HG03095 (cell line): ENCODE data around the gene BCAR3.

Experiments
- ATAC-seq: cut with Tn5 transposase; IDR thresholded peaks from one replicate; pipeline ENCODE4 v1.9.1; 2021; ENCODE audit warnings: moderate library complexity; ENCODE audit not compliant: unreplicated experiment

The BCAR3 gene

DNA sequence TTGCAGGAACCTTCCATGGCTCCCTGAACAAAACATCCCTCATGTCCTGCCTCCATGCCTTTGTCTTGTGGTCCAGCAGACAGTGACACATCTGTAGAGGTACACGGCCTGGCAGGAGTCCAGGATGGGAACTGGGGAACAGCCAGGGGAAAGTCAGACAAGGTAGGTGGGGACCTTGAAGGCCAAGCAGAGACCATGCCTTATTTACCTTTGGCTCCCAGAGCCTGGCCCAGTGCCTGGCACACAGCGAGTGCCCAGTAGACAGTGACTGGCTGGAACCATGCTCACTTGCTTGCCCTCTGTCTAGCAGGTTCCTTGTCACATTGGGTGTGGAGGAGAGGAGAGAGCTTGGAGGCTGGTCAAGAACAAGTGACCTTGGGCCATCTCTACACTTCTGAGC is 81.0 kb downstream of the BCAR3 start:
- ATAC-seq: no peak

DNA sequence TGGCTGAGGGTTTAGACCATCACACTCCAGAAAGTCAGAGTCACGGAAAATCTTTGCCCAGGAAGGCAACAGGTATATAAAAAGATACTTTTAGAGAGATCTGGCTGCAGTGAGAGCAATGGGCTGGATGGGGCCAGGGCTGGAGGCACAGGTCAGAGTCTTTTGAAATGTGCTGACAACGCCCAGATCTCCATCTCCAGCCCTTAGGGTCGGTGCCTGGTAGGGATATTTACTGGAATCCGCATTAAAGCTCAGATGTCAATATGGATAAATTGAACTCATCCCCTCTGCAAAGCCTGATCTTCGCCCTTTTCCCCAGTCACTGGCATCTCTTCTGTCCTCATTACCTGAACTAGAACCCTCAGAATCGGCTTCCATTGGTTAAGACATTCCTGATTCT is 82.2 kb downstream of the BCAR3 start:
- no peak for ATAC-seq

DNA sequence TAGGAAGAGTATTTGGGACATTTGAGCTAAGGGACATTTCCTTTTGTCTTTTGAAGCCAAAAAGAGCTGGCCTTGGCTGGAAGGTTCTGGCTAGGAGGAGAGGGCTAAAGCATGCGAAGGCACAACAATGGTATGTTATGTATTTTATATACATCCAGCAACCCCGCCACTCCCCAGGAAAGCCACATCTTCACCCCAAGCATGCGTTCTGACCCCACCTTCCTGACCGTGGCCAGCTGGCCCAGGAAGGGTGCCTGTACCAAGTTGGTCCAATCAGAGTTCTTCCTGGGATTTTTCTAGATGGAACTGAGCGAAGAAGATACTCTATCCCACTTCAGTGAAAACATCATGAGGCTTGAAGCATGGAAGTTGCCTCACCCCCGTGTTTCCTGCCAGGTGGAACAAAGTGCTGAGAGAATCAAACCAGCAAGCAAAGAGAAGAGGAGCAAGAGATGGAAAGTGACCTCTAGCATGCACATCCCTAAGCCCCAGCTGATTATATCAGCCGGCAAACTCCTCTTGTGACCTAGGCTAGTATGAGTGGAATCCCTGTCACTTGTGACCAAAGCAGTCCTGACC is 82.7 kb downstream of the BCAR3 start:
- ATAC-seq: no peak

DNA sequence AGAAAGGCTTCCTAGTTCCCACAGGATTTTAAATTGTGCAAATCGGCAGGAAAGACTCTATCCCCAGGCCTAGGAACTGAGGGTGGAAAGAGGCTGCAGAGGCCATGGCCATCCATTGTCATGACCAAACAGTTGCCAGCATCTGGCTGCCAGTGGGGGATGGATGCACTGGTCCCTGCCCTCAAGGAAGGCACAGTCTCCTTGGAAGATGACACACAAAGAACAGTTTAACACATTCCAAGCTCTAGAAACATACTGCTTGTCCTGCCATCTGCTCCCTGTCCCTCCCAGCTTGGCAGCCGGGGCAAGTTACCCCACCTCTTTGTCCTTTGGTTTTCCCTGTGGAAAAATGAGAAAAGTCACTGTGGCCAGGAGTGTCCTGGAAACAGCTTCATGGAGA is 83.2 kb downstream of the BCAR3 start:
- no peak for ATAC-seq

DNA sequence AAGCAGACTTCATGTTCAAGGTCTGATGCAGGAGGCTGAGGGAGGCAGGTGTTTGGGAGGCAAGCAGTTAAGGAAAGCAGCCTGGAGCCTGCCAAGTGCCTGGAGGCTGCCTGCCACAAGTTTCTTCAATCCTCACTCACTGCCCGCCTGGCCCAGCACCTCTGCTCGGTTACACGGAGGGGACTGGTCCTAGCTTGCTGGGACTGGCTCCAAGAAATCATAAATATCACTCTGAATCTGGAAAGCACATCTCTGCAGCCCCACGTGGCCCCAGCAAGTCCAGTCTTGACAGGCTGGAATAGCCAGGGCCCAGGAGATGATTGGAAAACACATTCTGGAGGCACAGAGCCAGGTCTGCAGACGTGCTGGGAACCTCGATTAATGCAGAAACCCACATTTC is 83.9 kb downstream of the BCAR3 start:
- ATAC-seq: no peak

DNA sequence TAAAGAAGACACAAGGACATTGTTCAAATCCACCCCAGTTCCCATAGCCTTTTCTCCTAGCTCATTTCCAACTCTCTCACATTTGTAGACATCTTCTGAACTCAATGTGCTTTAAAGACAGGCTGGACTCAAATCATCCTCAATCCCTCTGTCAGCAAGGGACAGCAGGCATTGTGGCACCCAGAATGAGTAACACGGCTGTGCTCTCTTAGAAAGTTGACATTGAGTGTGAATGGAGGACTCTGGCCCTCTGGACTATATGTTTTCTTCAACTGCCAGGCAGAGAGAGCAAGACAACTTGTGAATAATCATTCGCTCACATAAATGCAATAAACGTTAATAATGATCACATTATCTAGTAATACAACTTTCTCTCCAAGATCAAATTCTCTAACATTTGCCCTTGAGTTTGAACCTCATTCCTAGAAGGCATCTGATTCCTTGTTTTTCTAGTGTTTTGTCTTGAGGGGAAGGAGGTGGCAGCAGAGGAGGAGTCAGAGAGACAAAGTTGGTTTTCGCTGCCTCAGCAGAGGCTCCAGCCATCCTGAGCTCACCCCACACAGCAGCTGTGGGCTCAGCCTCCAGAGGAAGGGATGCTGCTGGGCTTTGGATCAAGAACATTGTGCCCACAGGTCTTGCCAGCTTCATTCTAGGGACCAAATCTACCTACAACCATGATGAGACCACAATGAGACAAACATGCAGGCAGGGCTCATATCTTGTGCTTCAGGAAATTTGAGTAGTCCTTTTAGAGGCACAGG is 85.1 kb downstream of the BCAR3 start:
- ATAC-seq: no peak

DNA sequence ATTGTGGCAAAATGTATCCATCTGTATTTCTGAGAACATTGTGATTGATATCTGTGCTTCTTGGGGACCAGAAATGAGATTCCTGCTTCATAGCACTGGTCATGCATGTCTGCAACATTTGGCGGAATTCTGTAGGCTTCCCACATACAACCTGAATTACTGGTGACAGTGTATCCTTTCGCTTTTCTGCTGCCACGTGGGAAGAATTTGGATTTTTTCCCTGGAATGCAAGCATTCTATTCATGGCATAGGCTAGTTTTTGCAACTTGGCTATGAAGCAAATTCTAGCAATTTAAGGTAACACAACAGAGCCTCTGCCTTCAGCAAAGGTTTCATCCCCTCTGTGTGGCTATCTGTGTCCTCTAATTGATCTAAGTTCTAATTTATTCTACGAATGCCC is 85.9 kb downstream of the BCAR3 start:
- no peak for ATAC-seq

DNA sequence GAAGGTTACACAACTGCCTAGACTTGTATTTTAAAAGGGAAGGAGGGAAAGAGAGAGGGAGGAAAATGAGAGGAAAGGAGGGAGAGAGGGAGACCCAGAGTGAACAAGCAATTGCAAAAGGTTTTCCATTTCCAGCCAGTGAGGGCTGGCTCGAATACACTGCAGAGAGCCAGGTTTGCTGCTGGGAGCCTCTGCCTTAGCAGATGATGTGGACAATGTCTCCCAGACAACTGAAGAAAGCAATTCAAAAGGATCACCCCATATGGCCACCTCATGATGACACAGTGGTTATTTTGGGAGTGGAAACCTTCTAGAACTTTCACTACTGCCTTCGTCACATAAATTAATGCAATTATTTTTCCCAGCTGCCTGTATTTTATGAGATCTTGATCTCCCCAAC is 86.4 kb downstream of the BCAR3 start:
- no peak for ATAC-seq

DNA sequence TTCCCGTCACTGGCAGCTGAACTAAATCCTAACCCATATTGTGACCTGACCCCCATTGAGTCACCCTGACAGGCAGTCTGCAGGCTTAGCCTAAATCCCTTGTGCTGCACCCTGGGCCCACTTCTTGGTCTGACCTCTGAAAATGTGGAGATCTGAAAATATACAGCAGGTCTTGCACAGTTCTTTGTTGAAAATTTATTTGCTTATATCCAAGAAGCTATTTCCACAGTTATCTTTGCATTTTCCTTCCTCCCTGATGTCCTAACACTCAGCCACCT is 87.1 kb downstream of the BCAR3 start:
- ATAC-seq: no peak

DNA sequence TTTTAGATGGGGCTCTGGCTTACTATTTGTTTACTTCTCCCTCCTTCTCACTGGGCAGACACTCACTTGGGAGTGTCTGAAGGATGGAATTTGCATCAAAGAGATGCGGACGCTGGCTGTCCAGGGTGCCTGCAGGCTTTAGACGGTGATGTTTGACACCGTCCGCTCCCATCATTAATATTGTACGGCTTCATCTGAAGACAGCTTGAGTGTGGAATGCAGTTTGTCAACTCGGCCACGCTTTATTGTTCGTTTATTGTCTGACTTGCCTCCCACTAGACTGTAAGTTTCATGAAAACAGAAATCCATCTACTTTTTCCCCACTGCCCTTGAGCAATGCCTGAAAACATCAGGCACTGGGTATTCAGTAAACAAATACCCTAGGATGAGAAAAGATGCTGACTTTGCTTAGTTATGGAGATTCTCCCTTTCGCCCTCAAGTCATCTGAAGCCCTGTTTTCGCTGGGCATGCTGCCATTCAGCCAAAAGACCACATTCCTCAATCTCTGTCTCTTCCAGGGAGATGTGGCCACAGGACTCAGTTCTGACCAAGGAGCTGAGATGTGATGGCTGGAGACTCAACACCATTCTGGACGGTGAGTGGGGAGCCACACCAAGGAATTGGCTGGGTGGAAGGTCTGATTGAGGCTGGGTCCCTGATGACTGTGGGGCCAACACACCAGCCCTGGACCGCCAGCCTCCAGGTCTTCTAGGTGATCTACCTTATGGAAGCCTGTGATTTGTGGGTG is 87.6 kb downstream of the BCAR3 start:
- no peak for ATAC-seq

DNA sequence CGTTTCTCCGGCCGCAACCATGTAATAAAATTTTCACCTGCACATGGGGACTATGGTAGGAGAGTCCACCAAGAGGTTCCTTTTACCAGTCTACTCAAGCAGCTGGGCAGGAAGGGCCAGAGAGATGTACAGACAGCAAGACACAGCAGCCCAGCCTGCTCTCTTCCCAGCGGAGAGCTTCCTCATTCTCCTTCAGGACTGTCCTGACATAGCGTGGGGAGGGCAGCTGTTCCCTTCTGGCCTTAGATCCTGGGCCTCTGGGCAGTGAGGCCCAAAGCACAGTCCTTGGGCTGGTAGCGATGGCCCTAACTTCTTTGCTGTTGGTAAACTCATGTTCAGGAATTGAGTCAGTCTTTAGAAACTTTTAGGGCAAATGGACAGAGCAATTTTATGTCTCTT is 89.1 kb downstream of the BCAR3 start:
- no peak for ATAC-seq

DNA sequence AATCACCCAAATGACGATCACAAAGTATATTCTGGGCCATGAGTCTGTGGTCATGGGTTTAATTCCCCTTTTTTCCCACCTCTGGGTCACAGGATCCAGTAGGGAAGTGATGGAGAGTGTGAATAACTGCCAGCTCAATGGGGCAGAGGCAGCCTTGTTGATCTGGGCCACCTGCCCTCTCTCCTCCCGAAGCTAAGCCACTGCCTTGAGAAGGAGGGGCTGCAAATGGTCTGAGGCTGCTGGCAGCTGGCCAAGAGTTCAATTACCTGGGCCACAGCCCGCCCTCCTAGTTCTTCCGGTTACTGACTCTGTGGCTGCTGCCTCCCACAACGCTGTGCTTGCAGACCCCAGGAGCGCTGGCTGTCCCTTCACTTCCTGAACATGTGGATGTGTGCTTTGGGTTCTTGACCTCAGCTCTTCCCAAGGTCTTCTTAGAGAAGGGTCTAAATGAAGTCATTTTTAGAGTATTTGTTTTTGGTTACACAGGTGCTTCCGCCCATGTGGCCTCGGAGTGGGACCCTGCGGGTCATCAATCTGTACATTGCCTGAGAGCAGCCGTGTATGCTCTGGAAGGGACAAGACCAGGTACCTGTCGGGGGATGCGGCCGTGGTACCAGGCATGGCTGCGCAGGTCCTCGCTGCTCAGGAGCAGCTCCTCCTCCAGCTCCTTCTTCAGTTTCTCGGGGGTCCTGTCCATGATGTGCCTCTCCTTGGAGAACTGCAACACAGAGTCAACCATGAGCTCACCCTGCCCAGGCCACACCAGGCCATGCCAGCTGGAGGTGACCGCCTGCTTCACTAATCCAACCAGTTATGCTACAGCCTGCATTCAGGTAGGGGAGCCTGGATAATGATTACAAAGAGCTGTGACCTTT is 89.7 kb downstream of the BCAR3 start:
- ATAC-seq: peak; percentile 72

DNA sequence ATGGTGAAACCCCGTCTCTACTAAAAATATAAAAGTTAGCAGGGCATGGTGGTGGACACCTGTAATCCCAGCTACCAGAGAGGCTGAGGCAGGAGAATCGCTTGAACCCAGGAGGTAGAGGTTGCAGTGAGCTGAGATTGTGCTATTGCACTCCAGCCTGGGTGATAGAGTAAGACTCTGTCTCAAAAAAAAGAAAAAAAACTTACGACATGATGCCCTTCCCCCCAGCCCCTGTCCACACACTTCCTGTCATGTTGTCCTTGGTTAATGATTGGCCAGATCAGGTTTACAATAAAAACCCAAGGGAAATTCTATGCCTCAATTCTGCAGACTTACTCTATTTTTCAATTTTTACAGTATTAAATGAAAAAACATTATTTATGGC is 90.4 kb downstream of the BCAR3 start:
- ATAC-seq: peak; percentile 21

DNA sequence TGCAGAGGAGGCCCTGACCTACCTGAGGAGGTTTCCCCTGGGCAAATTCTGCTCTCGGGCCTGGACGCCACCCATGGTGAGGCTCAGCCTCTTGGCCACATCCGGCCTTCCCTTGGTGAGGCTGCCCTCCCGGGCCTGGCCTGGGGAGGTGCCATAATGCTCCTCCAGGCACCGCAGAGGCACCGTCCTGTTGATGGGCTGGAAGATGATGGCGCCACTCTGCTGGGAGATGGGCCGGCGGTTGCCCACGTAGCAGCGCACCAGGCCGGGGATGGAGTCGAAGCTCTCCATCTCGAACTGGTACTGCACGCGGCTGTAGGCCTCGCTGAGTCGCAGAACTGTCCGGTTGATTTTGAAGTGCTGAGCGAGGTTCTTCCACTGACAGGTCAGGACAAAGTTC is 92.7 kb downstream of the BCAR3 start:
- no peak for ATAC-seq

DNA sequence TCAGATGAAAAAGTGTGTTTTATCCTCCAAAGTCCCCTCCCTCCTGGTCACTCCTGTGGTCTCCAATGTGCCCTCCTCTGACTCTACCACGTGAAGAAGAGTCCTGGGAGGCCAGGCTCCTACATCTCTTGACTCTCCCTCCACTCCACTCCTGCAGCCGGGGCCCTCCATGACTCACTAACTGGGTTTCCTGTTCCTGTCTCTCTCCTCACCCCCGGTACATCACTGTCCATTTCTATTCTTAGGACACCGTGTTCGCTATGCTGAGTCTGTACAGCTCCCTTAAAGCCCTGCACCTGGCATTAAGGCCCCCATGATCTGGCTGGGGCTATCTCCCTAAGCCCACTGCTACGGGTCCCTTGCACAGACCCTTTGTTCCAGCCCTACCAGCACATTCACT is 93.4 kb downstream of the BCAR3 start:
- ATAC-seq: no peak

DNA sequence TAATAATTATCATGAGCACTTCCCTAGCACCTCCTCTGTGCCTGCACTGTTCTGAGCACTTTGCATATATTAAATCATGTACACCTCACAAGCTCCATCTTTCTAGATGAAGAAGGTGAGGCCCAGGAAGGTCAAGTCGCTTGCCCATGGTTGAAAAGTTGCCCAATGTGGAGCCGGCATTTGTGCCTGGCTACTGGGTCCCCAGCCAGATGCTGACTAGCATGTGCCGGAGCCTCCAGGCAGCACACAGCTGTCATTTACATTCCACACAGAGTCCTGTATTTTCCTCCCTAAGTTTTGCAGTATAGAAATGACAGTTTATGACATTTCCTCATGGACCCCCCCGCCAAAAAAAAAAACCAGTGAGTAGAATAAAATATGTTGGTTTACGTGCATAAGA is 94.3 kb downstream of the BCAR3 start:
- ATAC-seq: no peak

DNA sequence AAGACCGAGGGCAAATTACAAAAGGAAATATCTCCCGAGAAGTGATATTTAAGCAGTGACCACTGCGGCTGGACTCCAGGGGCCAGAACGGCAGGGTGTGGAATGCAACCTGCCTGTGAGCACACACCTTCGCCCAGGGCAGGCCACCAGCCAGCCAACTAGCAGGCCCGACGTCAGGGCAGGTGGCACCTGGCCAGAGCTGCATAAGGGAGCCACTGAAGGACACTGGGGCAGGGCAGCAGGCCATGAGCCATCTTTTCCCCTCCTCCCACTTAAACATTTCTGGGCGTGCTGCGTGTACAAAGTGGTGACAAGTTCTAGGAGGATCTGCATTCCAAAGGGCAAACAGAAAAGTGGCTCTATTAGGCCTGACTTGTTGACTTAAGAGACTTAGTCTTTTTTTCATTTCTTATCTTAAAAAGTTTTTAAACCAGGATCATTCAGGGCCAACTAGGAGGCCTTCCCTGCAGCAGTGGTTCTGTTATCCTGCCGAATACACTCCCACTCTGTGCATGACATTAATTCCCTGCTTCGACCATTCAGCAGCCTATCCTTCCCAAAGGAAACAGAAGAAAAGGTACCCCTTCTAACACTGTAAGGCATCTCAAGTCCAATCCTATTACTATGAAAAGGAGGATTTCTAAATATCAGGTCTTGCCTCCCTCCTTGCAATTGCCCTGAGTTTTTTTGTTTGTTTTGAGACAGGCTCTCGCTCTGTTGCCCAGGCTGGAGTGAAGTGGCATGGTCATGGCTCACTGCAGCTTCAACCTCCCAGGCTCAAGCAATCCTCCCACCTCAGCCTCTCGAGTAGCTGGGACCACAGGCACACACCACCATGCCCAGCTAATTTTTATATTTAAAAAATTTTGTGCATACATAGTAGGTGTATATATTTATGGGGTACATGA is 96.3 kb downstream of the BCAR3 start:
- no peak for ATAC-seq

DNA sequence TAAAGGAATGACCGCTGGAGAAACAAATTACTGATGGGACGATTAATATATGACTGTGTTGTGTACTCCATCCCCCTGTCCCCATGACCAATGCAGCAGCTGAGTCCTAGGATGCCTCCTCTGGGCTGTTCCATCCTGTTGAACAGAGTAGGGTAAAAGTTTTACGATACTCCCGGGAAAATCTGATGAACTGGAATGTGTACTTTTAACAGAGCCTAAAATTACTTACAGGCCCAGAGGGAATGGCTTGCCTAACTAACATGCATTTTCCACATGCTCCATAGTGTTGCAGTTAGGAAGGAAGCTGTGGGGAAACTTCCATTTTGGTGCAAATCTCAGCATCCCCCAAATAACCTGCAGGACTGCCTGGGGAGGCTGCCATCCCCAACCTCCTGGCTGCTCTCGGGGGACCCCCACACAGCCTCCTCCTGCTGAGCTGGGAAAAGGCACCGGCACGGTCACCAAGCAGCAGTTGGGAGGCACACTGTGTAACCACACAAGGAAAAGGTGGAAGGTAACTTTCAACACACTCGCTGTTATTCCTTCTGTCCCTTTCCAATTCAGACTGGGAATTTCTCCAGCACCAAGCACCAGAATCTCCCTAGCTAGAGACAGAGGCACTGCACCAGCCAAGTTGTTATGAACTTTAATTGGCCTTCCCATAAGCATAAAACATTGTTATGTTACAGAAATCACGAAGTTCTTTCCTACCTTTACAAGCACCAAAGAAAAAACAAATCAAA is 97.2 kb downstream of the BCAR3 start:
- ATAC-seq: no peak

DNA sequence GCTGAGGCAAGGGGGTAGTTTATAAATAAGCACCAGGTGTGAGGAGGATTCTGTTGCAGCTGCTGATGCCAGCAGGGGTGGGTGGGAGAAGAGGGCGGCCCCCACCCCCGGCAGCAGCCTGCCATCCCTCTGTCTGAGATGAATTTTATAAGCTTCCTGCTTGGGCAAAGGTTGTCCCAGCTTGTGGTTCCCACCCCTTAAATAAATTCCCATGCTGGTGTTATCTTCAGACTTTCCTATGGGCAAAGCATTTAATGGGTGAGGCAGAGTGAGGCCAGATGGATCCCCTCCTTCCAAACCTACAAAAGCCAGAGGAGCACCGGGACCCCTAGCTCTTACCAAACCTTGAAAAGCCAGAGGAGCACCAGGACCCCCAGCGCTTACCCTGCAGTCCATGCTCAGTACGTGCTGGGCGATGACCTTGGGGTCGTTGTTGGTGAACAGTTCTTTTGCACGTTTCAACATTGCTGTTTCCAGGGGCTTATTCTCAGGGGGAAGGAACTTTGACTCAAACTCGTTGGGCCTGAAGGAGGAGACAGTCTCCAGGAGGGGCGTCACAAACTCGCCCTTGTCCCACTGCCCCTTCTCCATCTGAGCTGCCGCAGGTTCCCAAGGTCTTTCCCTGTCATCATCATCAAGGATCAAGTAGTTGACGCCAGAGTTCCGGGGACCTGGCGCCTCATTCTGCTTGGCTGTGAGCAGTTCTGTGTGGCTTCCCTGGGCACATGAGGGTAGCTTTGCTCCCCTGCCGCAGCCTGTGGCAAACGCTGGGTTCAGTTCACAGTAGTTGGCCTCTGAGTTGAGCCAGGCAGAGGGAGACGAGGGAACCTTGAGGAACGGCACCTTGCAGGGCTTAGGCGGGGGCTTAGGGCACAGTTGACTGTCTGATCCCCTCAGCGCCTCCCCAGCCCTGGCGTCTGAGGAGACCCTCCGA is 99.5 kb downstream of the BCAR3 start:
- no peak for ATAC-seq
